ENCODE measurements around the gene PPM1B. TPM values are rescaled to one million over a fixed set of nuclear protein-coding genes. Genes with fewer than 3 reads are reported as not detected.

PPM1B gene
- total RNA-seq, 3 donors from 2014 or later (not counting 1 experiment from before 2014, with no cell fraction given) = 79.9 to 102 (median 98.8) TPM

- no peaks in the 10 kb centered on the region for H3K4me1 Mint-ChIP-seq
- 96% methylated on average over 3 of the region's 4 CpGs for WGBS (ENCODE audit: insufficient coverage)
- no peak overlapping the region for H3K4me3 ChIP-seq (ENCODE audit: low read length)
- H3K27me3 Mint-ChIP-seq (ENCODE audit: low read depth in 2 of 2) = peaks cover 11 to 13% of the 10 kb centered on the region in 2 donors
- no peaks in the 10 kb centered on the region for H3K4me1 ChIP-seq (ENCODE audit: control insufficient read depth, insufficient read depth, low read length)
- TF ChIP-seq CTCF (IDR thresholded peaks at IDR 0.05) = no peak
- no peak overlapping the region for H3K27ac Mint-ChIP-seq
- ATAC-seq = no peak
- no peak overlapping the region for H3K27ac ChIP-seq (ENCODE audit: low read length)
- no peaks in the 10 kb centered on the region for H3K36me3 ChIP-seq (ENCODE audit: control insufficient read depth, insufficient read depth, low read length)
- H3K27me3 ChIP-seq (ENCODE audit: control insufficient read depth, insufficient read depth, low read length) = no peaks in the 10 kb centered on the region
- DNase-seq = no peak
- no peaks in the 10 kb centered on the region for H3K36me3 Mint-ChIP-seq
- H3K4me3 Mint-ChIP-seq = no peak overlapping the region
- no peaks in the 10 kb centered on the region for H3K9me3 Mint-ChIP-seq
- intact Hi-C loops (cut with micrococcal nuclease) = no loop called here
- H3K9me3 ChIP-seq (ENCODE audit: control insufficient read depth, insufficient read depth, low read length) = no peaks in the 10 kb centered on the region
Measured at GRCh38 chr2:44137048-44137447, 31.6 kb upstream of the PPM1B start.

DNA sequence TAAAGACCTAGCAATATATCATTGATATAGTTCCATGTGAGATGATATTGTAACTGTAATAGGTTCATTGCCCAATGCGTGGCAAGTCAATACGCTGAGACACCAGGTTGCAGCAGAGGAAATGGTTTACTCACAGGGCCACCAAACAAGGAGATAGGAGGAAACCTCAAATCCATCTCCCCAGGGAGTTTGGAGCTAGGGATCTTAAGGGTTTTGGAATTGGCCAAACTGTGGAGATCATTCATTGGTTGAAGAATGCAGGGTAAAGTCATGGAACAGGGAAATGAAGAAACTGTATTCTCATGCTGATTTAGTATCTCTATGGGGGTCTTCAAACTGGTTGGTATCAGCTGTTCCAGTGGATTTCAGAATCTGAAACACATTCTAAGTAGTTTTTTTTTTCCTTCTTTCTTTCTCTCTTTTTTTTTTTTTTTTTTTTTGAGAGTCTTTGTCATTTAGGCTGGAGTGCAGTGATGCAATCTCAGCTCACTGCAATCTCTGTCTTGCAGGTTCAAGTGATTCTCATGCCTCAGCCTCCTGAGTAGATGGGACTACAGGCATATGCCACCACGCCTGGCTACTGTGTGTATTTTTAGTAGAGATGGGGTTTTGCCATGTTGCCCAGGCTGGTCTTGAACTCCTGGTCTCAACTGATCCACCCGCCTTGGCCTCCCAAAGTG is 30.7 kb upstream of the PPM1B start:
- H3K9me3 Mint-ChIP-seq = no peaks in the 10 kb centered on the region
- no peak overlapping the region for H3K4me3 ChIP-seq (ENCODE audit: low read length)
- H3K4me1 Mint-ChIP-seq = no peaks in the 10 kb centered on the region
- H3K27ac ChIP-seq (ENCODE audit: low read length) = no peak overlapping the region
- H3K9me3 ChIP-seq (ENCODE audit: control insufficient read depth, insufficient read depth, low read length) = no peaks in the 10 kb centered on the region
- DNase-seq = no peak
- no peaks in the 10 kb centered on the region for H3K27me3 ChIP-seq (ENCODE audit: control insufficient read depth, insufficient read depth, low read length)
- no peaks in the 10 kb centered on the region for H3K4me1 ChIP-seq (ENCODE audit: control insufficient read depth, insufficient read depth, low read length)
- 94% methylated on average over 4 of the region's 4 CpGs for WGBS (ENCODE audit: insufficient coverage)
- ATAC-seq = no peak
- intact Hi-C loops (cut with micrococcal nuclease) = no loop called here
- H3K27ac Mint-ChIP-seq = no peak overlapping the region
- no peaks in the 10 kb centered on the region for H3K36me3 Mint-ChIP-seq
- H3K4me3 Mint-ChIP-seq = no peak overlapping the region
- TF ChIP-seq CTCF (IDR thresholded peaks at IDR 0.05) = no peak
- no peaks in the 10 kb centered on the region for H3K36me3 ChIP-seq (ENCODE audit: control insufficient read depth, insufficient read depth, low read length)
- H3K27me3 Mint-ChIP-seq (ENCODE audit: low read depth in 2 of 2) = peaks cover 13 to 15% of the 10 kb centered on the region in 2 donors

- H3K27me3 Mint-ChIP-seq (ENCODE audit: low read depth in 2 of 2) = peaks cover 13 to 15% of the 10 kb centered on the region in 2 donors
- no peak overlapping the region for H3K27ac ChIP-seq (ENCODE audit: low read length)
- WGBS (ENCODE audit: insufficient coverage) = 0% methylated on average over 1 of the region's 1 CpG
- H3K27me3 ChIP-seq (ENCODE audit: control insufficient read depth, insufficient read depth, low read length) = no peaks in the 10 kb centered on the region
- ATAC-seq (no peak), DNase-seq (no peak)
- no peak for TF ChIP-seq CTCF (IDR thresholded peaks at IDR 0.05)
- no peaks in the 10 kb centered on the region for H3K4me1 ChIP-seq (ENCODE audit: control insufficient read depth, insufficient read depth, low read length)
- no peaks in the 10 kb centered on the region for H3K4me1 Mint-ChIP-seq
- H3K9me3 Mint-ChIP-seq = no peaks in the 10 kb centered on the region
- no peaks in the 10 kb centered on the region for H3K9me3 ChIP-seq (ENCODE audit: control insufficient read depth, insufficient read depth, low read length)
- intact Hi-C loops (cut with micrococcal nuclease) = no loop called here
- H3K36me3 ChIP-seq (ENCODE audit: control insufficient read depth, insufficient read depth, low read length) = no peaks in the 10 kb centered on the region
- H3K27ac Mint-ChIP-seq = no peak overlapping the region
- H3K4me3 Mint-ChIP-seq = no peak overlapping the region
- no peaks in the 10 kb centered on the region for H3K36me3 Mint-ChIP-seq
- no peak overlapping the region for H3K4me3 ChIP-seq (ENCODE audit: low read length)
Measured at GRCh38 chr2:44139741-44140140, 28.9 kb upstream of the PPM1B start.

DNA sequence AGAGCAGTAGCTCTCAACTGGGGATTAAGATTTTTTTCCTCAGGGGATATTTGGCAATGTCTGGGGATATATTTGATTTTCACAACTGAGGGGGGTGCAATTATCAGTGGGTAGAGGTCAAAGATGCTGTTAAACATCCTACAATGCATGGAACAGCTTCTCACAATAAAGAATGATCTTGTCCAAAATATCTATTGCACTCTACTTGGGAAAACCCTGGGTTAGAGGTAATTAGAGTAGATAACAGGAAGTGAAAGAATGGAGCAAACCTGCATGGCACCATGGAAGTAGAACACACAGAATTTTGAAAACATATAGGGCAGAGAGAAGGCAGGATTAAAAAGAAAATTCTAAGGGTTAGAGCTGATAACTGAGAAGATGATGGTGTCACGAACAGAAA is 26.4 kb upstream of the PPM1B start:
- H3K9me3 ChIP-seq (ENCODE audit: control insufficient read depth, insufficient read depth, low read length) = no peaks in the 10 kb centered on the region
- no peaks in the 10 kb centered on the region for H3K36me3 ChIP-seq (ENCODE audit: control insufficient read depth, insufficient read depth, low read length)
- intact Hi-C loops (cut with micrococcal nuclease) = no loop called here
- no peak overlapping the region for H3K27ac Mint-ChIP-seq
- no peak overlapping the region for H3K4me3 Mint-ChIP-seq
- ATAC-seq (no peak), DNase-seq (no peak)
- H3K36me3 Mint-ChIP-seq = no peaks in the 10 kb centered on the region
- H3K27me3 ChIP-seq (ENCODE audit: control insufficient read depth, insufficient read depth, low read length) = no peaks in the 10 kb centered on the region
- no peak for TF ChIP-seq CTCF (IDR thresholded peaks at IDR 0.05)
- H3K27ac ChIP-seq (ENCODE audit: low read length) = no peak overlapping the region
- H3K4me1 ChIP-seq (ENCODE audit: control insufficient read depth, insufficient read depth, low read length) = no peaks in the 10 kb centered on the region
- H3K27me3 Mint-ChIP-seq (ENCODE audit: low read depth in 2 of 2) = peaks cover 13% of the 10 kb centered on the region in 2 donors
- no peaks in the 10 kb centered on the region for H3K4me1 Mint-ChIP-seq
- H3K9me3 Mint-ChIP-seq = no peaks in the 10 kb centered on the region
- H3K4me3 ChIP-seq (ENCODE audit: low read length) = no peak overlapping the region
- 84% methylated on average over 1 of the region's 1 CpG for WGBS (ENCODE audit: insufficient coverage)
